Tibial nerve (tissue), 4 donors: ENCODE data around the gene JAKMIP2. TPM values are rescaled to one million over a fixed set of nuclear protein-coding genes. Genes with fewer than 3 reads are reported as not detected.

Source experiments
- DNase-seq, 2 donors: peaks; one replicate each; pipeline ENCODE4 v3.0.0-alpha.2; 2019; ENCODE audit warnings: low spot score in 2 of 2
- H3K27ac ChIP-seq, 4 donors: fragments of 200-600 bp; sonication (generic) in 3 of 4; one replicate each; pipeline ENCODE4 v1.5.1; 2017 to 2019; ENCODE audit warnings: mild to moderate bottlenecking in 1 of 4
- H3K27me3 ChIP-seq, 2 donors: fragments of 200-600 bp; sonication (generic) in 1 of 2; one replicate each; pipeline versions ENCODE4 v1.5.1 to v1.6.0; 2017 to 2019
- H3K36me3 ChIP-seq, 3 donors: fragments of 200-600 bp; sonication (generic); one replicate each; pipeline ENCODE4 v1.5.1; 2018 to 2019
- H3K4me1 ChIP-seq, 4 donors: fragments of 200-600 bp; sonication (generic) in 3 of 4; one replicate each; pipeline ENCODE4 v1.5.1; 2017 to 2019
- H3K4me3 ChIP-seq, 4 donors: fragments of 200-600 bp; sonication (generic) in 3 of 4; one replicate each; pipeline ENCODE4 v1.5.1; 2017 to 2019; ENCODE audit warnings: mild to moderate bottlenecking in 1 of 4, moderate library complexity in 1 of 4
- H3K9me3 ChIP-seq, 4 donors: fragments of 200-600 bp; sonication (generic) in 3 of 4; one replicate each; pipeline ENCODE4 v1.5.1; 2017 to 2019
- EP300 ChIP-seq, 2 donors: sonication (generic); formaldehyde crosslinking; IDR thresholded peaks; one replicate each; pipeline ENCODE4 v1.6.1; 2017; ENCODE audit warnings: antibody characterized with exemption in 2 of 2, mild to moderate bottlenecking in 1 of 2
- POLR2A ChIP-seq, 2 donors: fragments of 450-650 bp; IDR thresholded peaks; one replicate each; pipeline ENCODE4 v1.6.1; 2017; ENCODE audit warnings: antibody characterized with exemption in 2 of 2, mild to moderate bottlenecking in 2 of 2, moderate library complexity in 2 of 2
- WGBS, 2 donors: methylation state at CpG; one replicate each; pipeline ENCODE4 v1.1.5; 2018; 5-methylcytosine and 5-hydroxymethylcytosine counted together
- total RNA-seq, 4 donors: library from RNA; depleted of rRNA; stranded (reverse); fragments of >200 nt; gene quantifications; one replicate each; pipeline ENCODE4 v1.1.0, GENCODE V29; 2016
- TF ChIP-seq, protein P1 (sequence below), 5 experiments: fragments of 200-600 bp in 3 of 5; fragments of 450-650 bp in 2 of 5; sonication (generic) in 3 of 5; IDR thresholded peaks; one replicate each; pipeline ENCODE4 v1.5.1; 2016 to 2019; ENCODE audit warnings: antibody characterized with exemption in 5 of 5, mild to moderate bottlenecking in 3 of 5, moderate library complexity in 2 of 5

JAKMIP2 gene
- total RNA-seq, 4 donors from 2014 or later: 7.2 to 22.7 (median 13.5) TPM

GRCh38 chr5:147687118-147687517, 95.4 kb downstream of the JAKMIP2 start:
- no peaks in the 10 kb centered on the region for H3K36me3 ChIP-seq
- WGBS, 2 donors: 82 to 84% methylated on average over 2 of the region's 2 CpGs
- no peak overlapping the region for H3K27ac ChIP-seq
- no peaks in the 10 kb centered on the region for H3K27me3 ChIP-seq
- H3K9me3 ChIP-seq: no peaks in the 10 kb centered on the region
- no peak overlapping the region for H3K4me3 ChIP-seq
- no peak for DNase-seq
- peaks cover 0 to 35% (median 4%) of the 10 kb centered on the region in 4 donors for H3K4me1 ChIP-seq
- TF ChIP-seq EP300 (IDR thresholded peaks at IDR 0.05) (no peak), POLR2A (IDR thresholded peaks at IDR 0.05) (no peak)
- TF ChIP-seq, protein P1, sequence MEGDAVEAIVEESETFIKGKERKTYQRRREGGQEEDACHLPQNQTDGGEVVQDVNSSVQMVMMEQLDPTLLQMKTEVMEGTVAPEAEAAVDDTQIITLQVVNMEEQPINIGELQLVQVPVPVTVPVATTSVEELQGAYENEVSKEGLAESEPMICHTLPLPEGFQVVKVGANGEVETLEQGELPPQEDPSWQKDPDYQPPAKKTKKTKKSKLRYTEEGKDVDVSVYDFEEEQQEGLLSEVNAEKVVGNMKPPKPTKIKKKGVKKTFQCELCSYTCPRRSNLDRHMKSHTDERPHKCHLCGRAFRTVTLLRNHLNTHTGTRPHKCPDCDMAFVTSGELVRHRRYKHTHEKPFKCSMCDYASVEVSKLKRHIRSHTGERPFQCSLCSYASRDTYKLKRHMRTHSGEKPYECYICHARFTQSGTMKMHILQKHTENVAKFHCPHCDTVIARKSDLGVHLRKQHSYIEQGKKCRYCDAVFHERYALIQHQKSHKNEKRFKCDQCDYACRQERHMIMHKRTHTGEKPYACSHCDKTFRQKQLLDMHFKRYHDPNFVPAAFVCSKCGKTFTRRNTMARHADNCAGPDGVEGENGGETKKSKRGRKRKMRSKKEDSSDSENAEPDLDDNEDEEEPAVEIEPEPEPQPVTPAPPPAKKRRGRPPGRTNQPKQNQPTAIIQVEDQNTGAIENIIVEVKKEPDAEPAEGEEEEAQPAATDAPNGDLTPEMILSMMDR (IDR thresholded peaks at IDR 0.05): no peak

GRCh38 chr5:147686421-147686820, 96.1 kb downstream of the JAKMIP2 start:
- H3K9me3 ChIP-seq: no peaks in the 10 kb centered on the region
- no peak overlapping the region for H3K4me3 ChIP-seq
- DNase-seq: no peak
- no peak overlapping the region for H3K27ac ChIP-seq
- no peaks in the 10 kb centered on the region for H3K27me3 ChIP-seq
- TF ChIP-seq, protein P1 (IDR thresholded peaks at IDR 0.05): no peak
- TF ChIP-seq EP300 (IDR thresholded peaks at IDR 0.05) (no peak), POLR2A (IDR thresholded peaks at IDR 0.05) (no peak)
- H3K36me3 ChIP-seq: no peaks in the 10 kb centered on the region
- 84% methylated on average over 2 of the region's 2 CpGs for WGBS, 2 donors
- H3K4me1 ChIP-seq: peaks cover 0 to 32% (median 4%) of the 10 kb centered on the region in 4 donors

GRCh38 chr5:147685993-147686392, 96.5 kb downstream of the JAKMIP2 start:
- Histone ChIP-seq H3K4me1 (peaks cover 0 to 29% (median 4%) of the 10 kb centered on the region in 4 donors), H3K9me3 (no peaks in the 10 kb centered on the region), H3K4me3 (no peak overlapping the region), H3K27me3 (no peaks in the 10 kb centered on the region), H3K36me3 (no peaks in the 10 kb centered on the region), H3K27ac (no peak overlapping the region)
- no peak for TF ChIP-seq EP300 (IDR thresholded peaks at IDR 0.05)
- TF ChIP-seq, protein P1 (IDR thresholded peaks at IDR 0.05): no peak
- no peak for TF ChIP-seq POLR2A (IDR thresholded peaks at IDR 0.05)
- 64 to 69% methylated on average over 3 of the region's 3 CpGs for WGBS, 2 donors
- DNase-seq: no peak

DNA sequence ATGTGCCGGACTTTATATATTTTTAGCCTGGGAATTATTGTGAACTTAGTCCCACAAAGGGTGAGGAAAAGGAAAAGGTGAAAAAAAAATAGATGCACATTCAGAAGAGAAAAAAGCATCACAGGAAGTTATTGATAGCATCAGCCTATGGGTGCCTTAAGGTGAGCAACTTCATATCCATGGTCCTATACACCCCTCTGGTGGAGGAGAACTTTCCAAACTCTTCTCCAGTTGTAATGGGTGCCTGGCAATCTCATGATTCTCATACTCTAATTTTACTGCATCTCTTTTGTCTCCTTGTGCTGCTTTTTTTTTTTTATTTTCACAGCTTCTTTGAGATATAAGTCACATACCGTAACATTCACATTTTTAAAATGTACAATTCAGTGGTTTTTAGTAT, 107.4 kb downstream of the JAKMIP2 start:
- Histone ChIP-seq H3K27ac (no peak overlapping the region), H3K36me3 (peaks cover 0 to 11% (median 0%) of the 10 kb centered on the region in 3 donors), H3K27me3 (no peaks in the 10 kb centered on the region), H3K4me1 (no peaks in the 10 kb centered on the region), H3K9me3 (no peaks in the 10 kb centered on the region), H3K4me3 (no peak overlapping the region)
- no peak for DNase-seq
- TF ChIP-seq, protein P1 (IDR thresholded peaks at IDR 0.05): no peak
- no peak for TF ChIP-seq EP300 (IDR thresholded peaks at IDR 0.05)
- no peak for TF ChIP-seq POLR2A (IDR thresholded peaks at IDR 0.05)
- 87 to 88% methylated on average over 2 of the region's 2 CpGs for WGBS, 2 donors

- Histone ChIP-seq H3K4me1 (no peaks in the 10 kb centered on the region), H3K36me3 (peaks cover 0 to 11% (median 0%) of the 10 kb centered on the region in 3 donors), H3K4me3 (no peak overlapping the region), H3K27me3 (no peaks in the 10 kb centered on the region), H3K9me3 (no peaks in the 10 kb centered on the region), H3K27ac (no peak overlapping the region)
- TF ChIP-seq POLR2A (IDR thresholded peaks at IDR 0.05) (no peak), EP300 (IDR thresholded peaks at IDR 0.05) (no peak)
- TF ChIP-seq, protein P1 (IDR thresholded peaks at IDR 0.05): no peak
- 79 to 82% methylated on average over 4 of the region's 4 CpGs for WGBS, 2 donors
- no peak for DNase-seq
Measured at GRCh38 chr5:147674411-147674810, 108.1 kb downstream of the JAKMIP2 start.
